ENCODE results near the gene CYP46A1.

The CYP46A1 gene

GRCh38 chr14:99731547-99732435 lies 47.7 kb downstream of the CYP46A1 start:
- DNase-seq: no peak

- DNase-seq: no peak
These were observed 48.5 kb downstream of the CYP46A1 start for GRCh38 chr14:99732436-99733210.

GRCh38 chr14:99733211-99733539 lies 49.1 kb downstream of the CYP46A1 start:
- DNase-seq: no peak

- no peak for DNase-seq
These were observed 49.7 kb downstream of the CYP46A1 start for GRCh38 chr14:99733540-99734405.

GRCh38 chr14:99734406-99735051 lies 50.4 kb downstream of the CYP46A1 start:
- no peak for DNase-seq

- DNase-seq: no peak
These were observed 51.4 kb downstream of the CYP46A1 start for GRCh38 chr14:99735189-99736135.

GRCh38 chr14:99736603-99737371 lies 52.7 kb downstream of the CYP46A1 start:
- DNase-seq: no peak

- DNase-seq: no peak
These were observed 53.4 kb downstream of the CYP46A1 start for GRCh38 chr14:99737451-99737951.

GRCh38 chr14:99737956-99738667 lies 54.0 kb downstream of the CYP46A1 start:
- no peak for DNase-seq

GRCh38 chr14:99740411-99740810 lies 56.3 kb downstream of the CYP46A1 start:
- no peak for DNase-seq

- DNase-seq: no peak
These were observed 57.3 kb downstream of the CYP46A1 start for GRCh38 chr14:99741227-99741976.

- DNase-seq: no peak
These were observed 58.0 kb downstream of the CYP46A1 start for GRCh38 chr14:99742074-99742473.

GRCh38 chr14:99742509-99743487 lies 58.7 kb downstream of the CYP46A1 start:
- no peak for DNase-seq

- DNase-seq: no peak
These were observed 60.2 kb downstream of the CYP46A1 start for GRCh38 chr14:99744199-99744872.

GRCh38 chr14:99744873-99745224 lies 60.8 kb downstream of the CYP46A1 start:
- no peak for DNase-seq

GRCh38 chr14:99745307-99745951 lies 61.3 kb downstream of the CYP46A1 start:
- no peak for DNase-seq

- DNase-seq: no peak
These were observed 63.1 kb downstream of the CYP46A1 start for GRCh38 chr14:99747167-99747566.

Measured in NCI-H146 (cell line).